Vagina (tissue), 2 donors: Measurements from ENCODE around the gene SMYD1.

Experiments used
- CTCF ChIP-seq, 3 experiments: fragments of 450-650 bp in 2 of 3; fragments of 200-600 bp in 1 of 3; sonication (generic) in 1 of 3; IDR thresholded peaks; one replicate each; pipeline ENCODE4 v1.5.1; 2017 to 2019; ENCODE audit warnings: antibody characterized with exemption in 3 of 3, mild to moderate bottlenecking in 2 of 3, moderate library complexity in 2 of 3
- POLR2AphosphoS5 ChIP-seq, 2 donors: sonication (generic); formaldehyde crosslinking; IDR thresholded peaks; one replicate each; pipeline ENCODE4 v1.9.0; 2017; ENCODE audit warnings: antibody characterized with exemption in 2 of 2, mild to moderate bottlenecking in 2 of 2, low read depth in 1 of 2; ENCODE audit not compliant: insufficient read depth in 1 of 2

- TF ChIP-seq CTCF (IDR thresholded peaks at IDR 0.05) (no peak), POLR2AphosphoS5 (IDR thresholded peaks at IDR 0.05; ENCODE audit: insufficient read depth in 1 of 2, low read depth in 1 of 2) (no peak)
Measured at GRCh38 chr2:88159481-88159880, 91.9 kb downstream of the SMYD1 start.
